Osteoblast (primary cell): Measurements from ENCODE around the gene TAPT1. TPM values are rescaled to one million over a fixed set of nuclear protein-coding genes. Genes with fewer than 3 reads are reported as not detected.

Source experiments
- DNase-seq: peaks from one replicate; pipeline ENCODE4 v3.0.0; 2011; ENCODE audit warnings: low spot score, mixed read lengths; ENCODE audit not compliant: insufficient read length; ENCODE audit errors: missing footprints
- H2AFZ ChIP-seq: 2 replicates; pipeline ENCODE4 v1.6.0; 2011; ENCODE audit warnings: mild to moderate bottlenecking, low read length
- H3K27ac ChIP-seq: 2 replicates; pipeline ENCODE4 v1.5.1; 2011; ENCODE audit warnings: mild to moderate bottlenecking, low read depth, low read length, moderate library complexity
- H3K27me3 ChIP-seq: 2 replicates; pipeline ENCODE4 v1.6.0; 2012; ENCODE audit warnings: mild to moderate bottlenecking, control low read depth, inconsistent platforms, low read length, moderate library complexity; ENCODE audit not compliant: insufficient read depth
- H3K36me3 ChIP-seq: 2 replicates; pipeline ENCODE4 v1.5.1; 2011; ENCODE audit warnings: mild to moderate bottlenecking, low read length, control low read depth, moderate library complexity; ENCODE audit not compliant: insufficient read depth
- H3K4me1 ChIP-seq: 2 replicates; pipeline ENCODE4 v1.5.1; 2011; ENCODE audit warnings: mild to moderate bottlenecking, low read length, control low read depth, moderate library complexity; ENCODE audit not compliant: insufficient read depth
- H3K4me2 ChIP-seq: 2 replicates; pipeline ENCODE4 v1.6.0; 2011; ENCODE audit warnings: mild to moderate bottlenecking, low read length; ENCODE audit not compliant: insufficient read depth
- H3K4me3 ChIP-seq: fragments of 200-600 bp; sonication (generic); 3 replicates; pipeline ENCODE4 v1.5.1; 2012; ENCODE audit warnings: mild to moderate bottlenecking, low read length, inconsistent platforms; ENCODE audit not compliant: insufficient read depth
- H3K79me2 ChIP-seq: 2 replicates; pipeline ENCODE4 v1.6.0; 2012; ENCODE audit warnings: mild to moderate bottlenecking, low read length, control low read depth, inconsistent platforms; ENCODE audit not compliant: insufficient read depth
- H3K9me3 ChIP-seq: 2 replicates; pipeline ENCODE4 v1.5.1; 2011; ENCODE audit warnings: low read depth, low read length, control low read depth
- H4K20me1 ChIP-seq: 2 replicates; pipeline ENCODE4 v1.6.0; 2012; ENCODE audit warnings: mild to moderate bottlenecking, low read length, control low read depth; ENCODE audit not compliant: insufficient read depth
- CTCF ChIP-seq: IDR thresholded peaks from 2 replicates; pipeline ENCODE4 v1.5.1; 2011; ENCODE audit warnings: mild to moderate bottlenecking, low read depth, low read length, moderate library complexity; ENCODE audit errors: extremely low read depth
- total RNA-seq: library from RNA; depleted of rRNA; stranded (reverse); fragments of >200 nt; gene quantifications from 2 replicates; pipeline ENCODE4 v1.2.3, GENCODE V29; 2012

TAPT1 gene
- total RNA-seq, 1 donor, result 19.5 TPM

GRCh38 chr4:16133406-16133805 is 92.9 kb downstream of the TAPT1 start:
- TF ChIP-seq CTCF, result no peak
- Histone ChIP-seq H3K27me3 (peaks cover 58% of the 10 kb centered on the region), H4K20me1 (no peaks in the 10 kb centered on the region), H3K4me2 (no peak overlapping the region), H3K36me3 (no peaks in the 10 kb centered on the region), H3K27ac (no peak overlapping the region), H3K79me2 (no peaks in the 10 kb centered on the region), H3K4me3 (no peak overlapping the region), H2AFZ (no peak overlapping the region), H3K9me3 (no peaks in the 10 kb centered on the region), H3K4me1 (no peaks in the 10 kb centered on the region)
- DNase-seq, result no peak

- TF ChIP-seq CTCF, result no peak
- H3K27ac ChIP-seq, result no peak overlapping the region
- H3K4me3 ChIP-seq, result no peak overlapping the region
- peaks cover 60% of the 10 kb centered on the region for H3K27me3 ChIP-seq
- H3K4me2 ChIP-seq, result no peak overlapping the region
- no peaks in the 10 kb centered on the region for H3K36me3 ChIP-seq
- no peaks in the 10 kb centered on the region for H4K20me1 ChIP-seq
- no peaks in the 10 kb centered on the region for H3K4me1 ChIP-seq
- H2AFZ ChIP-seq, result no peak overlapping the region
- H3K9me3 ChIP-seq, result no peaks in the 10 kb centered on the region
- no peak for DNase-seq
- H3K79me2 ChIP-seq, result no peaks in the 10 kb centered on the region
These were observed 95.0 kb downstream of the TAPT1 start for GRCh38 chr4:16131293-16131692.

GRCh38 chr4:16129336-16129735 is 96.9 kb downstream of the TAPT1 start:
- H3K4me2 ChIP-seq, result no peak overlapping the region
- DNase-seq, result no peak
- H3K27ac ChIP-seq, result no peak overlapping the region

GRCh38 chr4:16126714-16127113 is 99.6 kb downstream of the TAPT1 start:
- TF ChIP-seq CTCF, result no peak
- no peaks in the 10 kb centered on the region for H3K9me3 ChIP-seq

More at GRCh38 chr4:16129336-16129735, 96.9 kb downstream of the TAPT1 start:
- no peak for TF ChIP-seq CTCF
- H4K20me1 ChIP-seq, result no peaks in the 10 kb centered on the region
- peaks cover 60% of the 10 kb centered on the region for H3K27me3 ChIP-seq
- no peak overlapping the region for H2AFZ ChIP-seq
- no peaks in the 10 kb centered on the region for H3K9me3 ChIP-seq
- H3K36me3 ChIP-seq, result no peaks in the 10 kb centered on the region
- H3K4me3 ChIP-seq, result no peak overlapping the region
- H3K4me1 ChIP-seq, result no peaks in the 10 kb centered on the region
- no peaks in the 10 kb centered on the region for H3K79me2 ChIP-seq

More at GRCh38 chr4:16126714-16127113, 99.6 kb downstream of the TAPT1 start:
- Histone ChIP-seq H3K27ac (no peak overlapping the region), H4K20me1 (no peaks in the 10 kb centered on the region), H3K27me3 (peaks cover 66% of the 10 kb centered on the region), H3K4me1 (no peaks in the 10 kb centered on the region), H3K4me2 (no peak overlapping the region), H3K79me2 (no peaks in the 10 kb centered on the region), H2AFZ (no peak overlapping the region), H3K4me3 (no peak overlapping the region), H3K36me3 (no peaks in the 10 kb centered on the region)
- DNase-seq, result no peak
